T-helper 1 cell treated with Interleukin-12 subunit alpha and Interleukin-12 subunit beta and Interleukin-4 antibody, amounts not matched to agents 30 μg/mL and 1 μg/mL, for 36 hours (primary cell): Measurements from ENCODE around the gene KCTD1.

Experiments used
- H3K27ac Mint-ChIP-seq: one replicate; pipeline ENCODE4 v1.8.0; 2021; ENCODE audit warnings: mild to moderate bottlenecking, mixed read lengths
- H3K27me3 Mint-ChIP-seq: one replicate; pipeline ENCODE4 v1.8.0; 2021; ENCODE audit warnings: low read depth, mixed read lengths
- H3K36me3 Mint-ChIP-seq: one replicate; pipeline ENCODE4 v1.8.0; 2021; ENCODE audit warnings: low read depth, mixed read lengths
- H3K4me1 Mint-ChIP-seq: one replicate; pipeline ENCODE4 v1.8.0; 2021; ENCODE audit warnings: low read depth, mixed read lengths
- H3K4me3 Mint-ChIP-seq: one replicate; pipeline ENCODE4 v1.8.0; 2021; ENCODE audit warnings: mild to moderate bottlenecking, moderate library complexity, mixed read lengths
- H3K9me3 Mint-ChIP-seq: one replicate; pipeline ENCODE4 v1.8.0; 2021; ENCODE audit warnings: mixed read lengths

KCTD1 gene

GRCh38 chr18:26488417-26489009 is 59.8 kb downstream of the KCTD1 start:
- Mint-ChIP-seq H3K36me3 (no peaks in the 10 kb centered on the region), H3K9me3 (no peaks in the 10 kb centered on the region), H3K27ac (no peak overlapping the region), H3K27me3 (no peaks in the 10 kb centered on the region), H3K4me1 (peaks cover 1% of the 10 kb centered on the region), H3K4me3 (no peak overlapping the region)

- H3K27ac Mint-ChIP-seq: no peak overlapping the region
- no peaks in the 10 kb centered on the region for H3K27me3 Mint-ChIP-seq
- no peak overlapping the region for H3K4me3 Mint-ChIP-seq
- no peaks in the 10 kb centered on the region for H3K9me3 Mint-ChIP-seq
- H3K4me1 Mint-ChIP-seq: peaks cover 1% of the 10 kb centered on the region
- no peaks in the 10 kb centered on the region for H3K36me3 Mint-ChIP-seq
These were observed 60.9 kb downstream of the KCTD1 start for GRCh38 chr18:26487437-26487836.

GRCh38 chr18:26483633-26484032 is 64.7 kb downstream of the KCTD1 start:
- Mint-ChIP-seq H3K36me3 (no peaks in the 10 kb centered on the region), H3K9me3 (no peaks in the 10 kb centered on the region), H3K27me3 (no peaks in the 10 kb centered on the region), H3K27ac (no peak overlapping the region), H3K4me1 (peaks cover 1% of the 10 kb centered on the region), H3K4me3 (no peak overlapping the region)

GRCh38 chr18:26482569-26482968 is 65.8 kb downstream of the KCTD1 start:
- H3K4me3 Mint-ChIP-seq: no peak overlapping the region

GRCh38 chr18:26480897-26481795 is 67.2 kb downstream of the KCTD1 start:
- Mint-ChIP-seq H3K4me1 (no peaks in the 10 kb centered on the region), H3K4me3 (no peak overlapping the region), H3K27me3 (no peaks in the 10 kb centered on the region), H3K27ac (no peak overlapping the region), H3K9me3 (no peaks in the 10 kb centered on the region), H3K36me3 (no peaks in the 10 kb centered on the region)

More at GRCh38 chr18:26482569-26482968, 65.8 kb downstream of the KCTD1 start:
- Mint-ChIP-seq H3K36me3 (no peaks in the 10 kb centered on the region), H3K4me1 (peaks cover 1% of the 10 kb centered on the region), H3K9me3 (no peaks in the 10 kb centered on the region), H3K27me3 (no peaks in the 10 kb centered on the region), H3K27ac (no peak overlapping the region)

GRCh38 chr18:26479681-26480079 is 68.7 kb downstream of the KCTD1 start:
- H3K27ac Mint-ChIP-seq: no peak overlapping the region
- no peaks in the 10 kb centered on the region for H3K36me3 Mint-ChIP-seq
- no peaks in the 10 kb centered on the region for H3K27me3 Mint-ChIP-seq
- no peaks in the 10 kb centered on the region for H3K9me3 Mint-ChIP-seq
- no peaks in the 10 kb centered on the region for H3K4me1 Mint-ChIP-seq
- H3K4me3 Mint-ChIP-seq: no peak overlapping the region

- Mint-ChIP-seq H3K36me3 (no peaks in the 10 kb centered on the region), H3K27me3 (no peaks in the 10 kb centered on the region), H3K9me3 (no peaks in the 10 kb centered on the region), H3K4me3 (no peak overlapping the region), H3K4me1 (no peaks in the 10 kb centered on the region), H3K27ac (no peak overlapping the region)
These were observed 69.2 kb downstream of the KCTD1 start for GRCh38 chr18:26479065-26479680.

GRCh38 chr18:26477828-26478466 is 70.4 kb downstream of the KCTD1 start:
- Mint-ChIP-seq H3K9me3 (no peaks in the 10 kb centered on the region), H3K27ac (no peak overlapping the region), H3K27me3 (no peaks in the 10 kb centered on the region), H3K36me3 (no peaks in the 10 kb centered on the region), H3K4me3 (no peak overlapping the region), H3K4me1 (no peaks in the 10 kb centered on the region)

GRCh38 chr18:26476697-26477096 is 71.7 kb downstream of the KCTD1 start:
- H3K4me1 Mint-ChIP-seq: no peaks in the 10 kb centered on the region
- no peaks in the 10 kb centered on the region for H3K9me3 Mint-ChIP-seq
- H3K4me3 Mint-ChIP-seq: no peak overlapping the region
- no peak overlapping the region for H3K27ac Mint-ChIP-seq
- H3K27me3 Mint-ChIP-seq: no peaks in the 10 kb centered on the region
- no peaks in the 10 kb centered on the region for H3K36me3 Mint-ChIP-seq

- Mint-ChIP-seq H3K4me1 (no peaks in the 10 kb centered on the region), H3K4me3 (no peak overlapping the region), H3K27me3 (no peaks in the 10 kb centered on the region), H3K9me3 (no peaks in the 10 kb centered on the region), H3K36me3 (no peaks in the 10 kb centered on the region), H3K27ac (no peak overlapping the region)
These were observed 73.8 kb downstream of the KCTD1 start for GRCh38 chr18:26474542-26474941.

- Mint-ChIP-seq H3K4me1 (no peaks in the 10 kb centered on the region), H3K9me3 (no peaks in the 10 kb centered on the region), H3K4me3 (no peak overlapping the region), H3K36me3 (no peaks in the 10 kb centered on the region), H3K27ac (no peak overlapping the region), H3K27me3 (no peaks in the 10 kb centered on the region)
These were observed 74.7 kb downstream of the KCTD1 start for GRCh38 chr18:26473672-26474071.

- no peaks in the 10 kb centered on the region for H3K9me3 Mint-ChIP-seq
- no peak overlapping the region for H3K27ac Mint-ChIP-seq
These were observed 76.5 kb downstream of the KCTD1 start for GRCh38 chr18:26471826-26472225.

GRCh38 chr18:26471027-26471426 is 77.3 kb downstream of the KCTD1 start:
- H3K36me3 Mint-ChIP-seq: no peaks in the 10 kb centered on the region
- no peak overlapping the region for H3K4me3 Mint-ChIP-seq
- no peak overlapping the region for H3K27ac Mint-ChIP-seq
- no peaks in the 10 kb centered on the region for H3K9me3 Mint-ChIP-seq
- no peaks in the 10 kb centered on the region for H3K4me1 Mint-ChIP-seq
- H3K27me3 Mint-ChIP-seq: no peaks in the 10 kb centered on the region

More at GRCh38 chr18:26471826-26472225, 76.5 kb downstream of the KCTD1 start:
- H3K27me3 Mint-ChIP-seq: no peaks in the 10 kb centered on the region
- H3K4me3 Mint-ChIP-seq: no peak overlapping the region
- no peaks in the 10 kb centered on the region for H3K4me1 Mint-ChIP-seq
- no peaks in the 10 kb centered on the region for H3K36me3 Mint-ChIP-seq

- H3K27me3 Mint-ChIP-seq: no peaks in the 10 kb centered on the region
- H3K36me3 Mint-ChIP-seq: no peaks in the 10 kb centered on the region
- H3K27ac Mint-ChIP-seq: no peak overlapping the region
- no peaks in the 10 kb centered on the region for H3K9me3 Mint-ChIP-seq
- no peaks in the 10 kb centered on the region for H3K4me1 Mint-ChIP-seq
- no peak overlapping the region for H3K4me3 Mint-ChIP-seq
These were observed 78.2 kb downstream of the KCTD1 start for GRCh38 chr18:26470011-26470637.
